ENCODE measurements around the gene SGSM1.

The SGSM1 gene

GRCh38 chr22:24805790-24806662, at the start of gene SGSM1:
TSS of gene SGSM1 (plus strand) at chr22:24806211. CDS start at chr22:24806326, 115 bp downstream.
- DNase-seq (ENCODE audit: low read depth in 2 of 2): peak; percentile 31 to 50

DNA sequence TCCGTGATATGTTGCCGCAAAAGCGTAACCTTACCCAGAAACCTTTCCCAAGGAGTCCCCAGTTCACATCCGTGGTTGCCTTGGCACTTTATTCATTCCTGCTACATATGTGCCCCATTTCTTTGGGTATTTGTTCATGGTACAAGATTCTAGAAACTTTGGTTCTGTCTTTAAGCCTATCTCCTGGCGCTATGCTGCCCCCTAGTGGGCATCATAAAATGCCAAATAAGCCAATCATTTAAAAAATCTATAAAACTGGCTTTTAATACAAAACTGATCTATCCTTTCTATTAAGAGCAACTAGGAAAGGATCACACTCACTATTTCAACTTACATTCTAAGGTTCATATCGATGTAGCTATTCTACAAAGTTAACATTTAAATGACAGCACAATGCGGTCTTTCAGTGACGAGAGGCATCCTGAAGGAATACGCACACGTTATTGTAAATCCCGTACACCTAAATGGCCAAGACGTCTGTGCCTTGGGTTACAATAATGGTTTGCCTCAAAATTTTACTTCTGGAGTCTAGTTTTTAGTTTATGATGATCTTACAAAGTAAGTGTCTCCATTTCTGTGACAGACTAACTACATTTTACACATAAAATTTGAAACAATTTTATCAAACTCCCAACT, 47.7 kb upstream of the SGSM1 start:
- DNase-seq (ENCODE audit: low read depth in 2 of 2): peak; percentile 16 to 32

DNA sequence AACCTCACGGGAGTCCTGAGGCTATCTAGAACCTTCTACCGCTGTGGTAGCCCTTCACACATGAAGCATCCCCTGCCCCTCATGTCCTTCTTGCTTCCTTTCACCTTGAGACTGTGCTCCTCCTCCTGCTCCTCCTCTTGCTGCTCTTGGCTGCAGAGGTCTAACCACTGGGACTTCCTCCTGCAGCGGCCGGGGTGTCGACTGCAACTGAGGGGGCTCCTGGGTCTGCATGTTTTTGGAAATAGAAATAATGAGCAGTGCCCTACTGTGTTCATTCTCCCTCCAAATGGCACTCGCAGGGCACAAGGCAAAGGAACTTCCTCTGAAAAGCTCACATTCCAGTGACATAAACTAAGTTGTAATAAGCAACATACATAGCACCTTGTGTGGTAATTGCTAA, 46.2 kb upstream of the SGSM1 start:
- DNase-seq (ENCODE audit: low read depth in 2 of 2): no peak

DNA sequence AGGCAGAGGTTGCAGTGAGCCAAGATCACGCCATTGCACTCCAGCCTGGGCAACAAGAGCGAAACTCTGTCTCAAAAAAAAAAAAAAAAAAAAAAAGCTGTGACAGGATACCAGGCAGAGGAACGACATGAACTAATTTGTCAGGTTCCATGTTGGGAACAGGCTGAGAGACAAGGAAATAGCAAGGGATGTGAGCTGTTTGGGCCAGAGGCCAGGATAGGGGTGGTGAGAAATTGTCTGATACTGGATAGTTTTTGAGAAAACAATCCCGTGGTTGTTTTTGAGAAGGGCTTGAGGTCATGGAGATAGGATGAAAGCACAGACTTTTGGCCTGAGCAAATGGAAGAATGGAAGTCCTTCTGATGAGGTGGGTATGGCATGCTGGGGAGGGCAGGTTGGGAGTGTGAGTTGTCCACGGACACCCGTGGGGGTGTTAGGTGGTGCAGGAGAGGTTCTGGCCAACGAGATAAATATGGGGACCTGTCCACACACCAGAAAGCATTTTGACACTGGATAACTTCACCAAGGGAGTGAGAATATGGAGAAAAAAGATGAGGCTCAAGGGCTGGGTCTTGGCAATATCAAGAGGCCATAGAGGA, 45.2 kb upstream of the SGSM1 start:
- no peak for DNase-seq (ENCODE audit: low read depth in 2 of 2)

GRCh38 chr22:24761888-24762675, 43.9 kb upstream of the SGSM1 start:
- no peak for DNase-seq (ENCODE audit: low read depth in 2 of 2)

DNA sequence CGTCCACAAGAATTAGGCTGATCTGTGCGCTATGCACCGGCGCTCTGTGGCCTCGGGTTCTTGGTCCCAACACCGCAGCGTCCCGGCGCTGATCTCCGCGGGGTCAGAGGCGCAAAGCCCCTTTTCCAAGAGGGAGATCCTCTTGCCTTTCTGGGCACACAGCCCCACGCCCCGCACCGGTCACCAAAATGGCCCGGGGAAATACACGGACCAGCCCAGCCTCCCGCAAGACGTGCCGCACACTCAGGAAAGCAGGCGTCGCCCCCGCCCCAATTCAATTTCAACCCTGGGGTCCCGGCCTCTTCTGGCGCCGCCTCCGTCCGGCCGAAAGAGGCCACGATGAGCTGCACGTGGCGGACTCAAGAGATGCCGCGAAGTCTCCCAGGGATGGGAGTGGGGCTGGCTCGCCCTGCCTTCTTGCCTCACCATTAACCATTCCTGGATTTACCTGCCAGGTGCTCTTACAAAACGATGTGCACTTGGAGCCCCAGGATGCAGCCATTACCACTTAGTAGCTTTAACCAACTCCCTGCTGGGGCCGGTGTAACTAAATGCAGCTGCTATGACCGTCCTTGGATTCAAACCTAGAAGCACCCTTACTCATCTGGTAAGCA, 42.0 kb upstream of the SGSM1 start:
- DNase-seq (ENCODE audit: low read depth in 2 of 2): no peak

- DNase-seq (ENCODE audit: low read depth in 2 of 2): no peak
These were observed 40.8 kb upstream of the SGSM1 start for GRCh38 chr22:24765166-24765565.

- peak in 1 of 2 donors; percentile 5 for DNase-seq (ENCODE audit: low read depth in 2 of 2)
These were observed 37.3 kb upstream of the SGSM1 start for GRCh38 chr22:24768537-24769374.

GRCh38 chr22:24772493-24773220, 33.4 kb upstream of the SGSM1 start:
- no peak for DNase-seq (ENCODE audit: low read depth in 2 of 2)

GRCh38 chr22:24775769-24776492, 30.1 kb upstream of the SGSM1 start:
- DNase-seq (ENCODE audit: low read depth in 2 of 2): no peak

DNA sequence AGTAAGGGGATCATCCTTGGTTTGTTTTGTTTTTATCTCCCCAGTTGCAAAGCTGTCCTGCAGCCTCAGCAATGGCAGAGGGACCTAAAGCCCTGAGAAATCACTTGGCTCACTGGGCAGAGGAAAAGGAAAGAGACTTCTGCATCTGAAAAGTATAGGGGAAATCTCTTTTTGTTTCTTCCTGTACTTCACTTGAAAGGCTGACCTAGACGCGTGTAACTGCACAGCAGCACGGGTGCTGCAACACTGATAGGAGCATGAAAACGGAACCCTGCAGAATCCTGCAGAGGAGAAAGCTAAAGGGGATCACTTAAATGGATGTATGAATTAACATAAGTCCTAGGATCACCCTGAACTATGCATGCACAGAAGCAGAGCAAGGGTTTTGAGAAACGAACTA, 29.5 kb upstream of the SGSM1 start:
- no peak for DNase-seq (ENCODE audit: low read depth in 2 of 2)

- no peak for DNase-seq (ENCODE audit: low read depth in 2 of 2)
These were observed 16.5 kb upstream of the SGSM1 start for GRCh38 chr22:24789516-24789915.

DNA sequence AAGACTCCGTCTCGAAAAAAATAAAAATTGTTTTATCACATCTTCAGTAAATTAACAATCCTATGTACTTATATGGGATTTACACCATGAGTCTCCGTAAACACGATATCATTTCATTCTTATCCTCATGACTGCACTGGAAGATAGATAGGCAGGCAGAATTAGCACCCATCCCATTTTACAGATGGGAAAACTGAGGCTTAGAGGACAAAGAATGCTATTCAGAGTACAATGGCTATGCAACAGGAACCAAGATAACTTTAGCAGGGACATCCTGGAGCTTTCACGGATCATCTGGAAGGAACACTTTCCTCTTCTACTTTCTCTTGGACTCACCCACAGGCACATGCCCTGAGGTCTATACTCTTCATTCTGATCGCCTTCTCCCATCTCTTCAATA, 14.6 kb upstream of the SGSM1 start:
- no peak for DNase-seq (ENCODE audit: low read depth in 2 of 2)

DNA sequence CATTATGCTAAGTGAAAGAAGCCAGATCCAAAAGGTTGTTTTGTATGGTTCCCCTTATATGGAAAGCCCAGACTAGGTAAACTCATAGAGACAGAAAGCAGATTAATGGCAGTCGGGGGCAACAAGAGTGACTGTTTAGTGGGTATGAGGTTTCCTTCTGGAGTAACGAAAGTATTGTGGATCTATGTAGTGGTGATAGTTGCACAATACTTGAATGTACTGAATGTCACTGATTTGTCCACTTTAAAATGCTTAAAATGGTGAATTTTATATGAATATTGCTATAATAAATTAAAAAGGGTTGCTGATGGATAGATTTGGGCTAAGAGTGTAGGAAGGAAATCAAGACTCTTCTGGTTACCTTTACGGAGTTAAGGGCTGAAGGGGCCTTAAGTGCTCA, 10.0 kb upstream of the SGSM1 start:
- DNase-seq (ENCODE audit: low read depth in 2 of 2): no peak

GRCh38 chr22:24796860-24797259, 9.2 kb upstream of the SGSM1 start:
- DNase-seq (ENCODE audit: low read depth in 2 of 2): no peak

- no peak for DNase-seq (ENCODE audit: low read depth in 2 of 2)
These were observed 4.0 kb upstream of the SGSM1 start for GRCh38 chr22:24801901-24802465.

GRCh38 chr22:24803064-24803542, 2.9 kb upstream of the SGSM1 start:
- DNase-seq (ENCODE audit: low read depth in 2 of 2): peak; percentile 15 to 42

- no peak for DNase-seq (ENCODE audit: low read depth in 2 of 2)
These were observed 621 bp downstream of the SGSM1 start for GRCh38 chr22:24806663-24807001.
